HG03159 (cell line): ENCODE data around the gene BUD23.
A peak's percentile ranks its signal among the peaks of the same experiment; 100 is the strongest.
"Not testable (repeated sequence)": the region's sequence is repeated elsewhere in the genome, so short reads cannot be mapped to it uniquely, and the experiment has no call there.

Source experiments
- ATAC-seq: cut with Tn5 transposase; IDR thresholded peaks from one replicate; pipeline ENCODE4 v1.9.1; 2021; ENCODE audit warnings: mild to moderate bottlenecking, moderate library complexity; ENCODE audit not compliant: unreplicated experiment

The BUD23 gene

DNA sequence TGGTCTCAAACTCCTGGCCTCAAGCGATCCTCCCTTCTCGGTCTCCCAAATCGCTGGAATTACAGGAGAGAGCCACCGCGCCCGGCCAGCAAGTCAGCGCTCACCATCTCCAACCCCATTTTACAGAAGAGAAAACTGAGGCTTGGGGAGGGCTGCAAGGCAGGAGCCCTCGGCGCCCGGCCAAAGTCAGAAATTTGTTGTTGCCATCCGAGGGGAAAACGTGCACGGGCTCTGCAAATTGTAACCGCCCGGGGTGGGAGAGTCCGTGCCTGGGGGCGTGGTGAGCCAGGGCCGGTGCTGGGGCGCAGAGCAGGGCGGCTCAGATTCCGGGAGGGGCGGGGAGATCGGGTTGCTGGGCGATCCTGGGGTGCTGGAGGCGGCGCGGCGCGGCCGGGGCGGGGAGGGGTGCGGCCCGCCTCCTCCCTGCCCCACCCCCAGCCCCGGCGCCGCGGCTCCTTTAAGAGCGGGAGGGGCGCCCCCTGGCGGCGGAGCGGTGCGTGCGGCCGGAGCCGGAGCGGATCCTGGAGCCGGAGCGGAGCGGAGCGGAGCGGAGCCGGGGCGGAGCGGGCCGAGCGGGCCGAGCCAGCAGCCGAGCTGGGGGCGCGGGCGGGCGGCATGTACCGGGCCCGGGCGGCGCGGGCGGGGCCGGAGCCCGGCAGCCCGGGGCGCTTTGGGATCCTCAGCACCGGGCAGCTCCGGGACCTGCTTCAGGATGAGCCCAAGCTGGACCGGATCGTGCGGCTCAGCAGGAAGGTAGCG, 15.9 kb upstream of the BUD23 start, which contains the start of gene VPS37D:
VPS37D (plus strand) TSS at position 488 of the 759 bp plus-strand sequence; CDS start at position 616, 128 bp downstream.
- peak; percentile 76 for ATAC-seq

GRCh38 chr7:73668103-73668885, 15.1 kb upstream of the BUD23 start:
- ATAC-seq: peak; percentile 17

GRCh38 chr7:73668886-73669230, 14.5 kb upstream of the BUD23 start:
- no peak for ATAC-seq

DNA sequence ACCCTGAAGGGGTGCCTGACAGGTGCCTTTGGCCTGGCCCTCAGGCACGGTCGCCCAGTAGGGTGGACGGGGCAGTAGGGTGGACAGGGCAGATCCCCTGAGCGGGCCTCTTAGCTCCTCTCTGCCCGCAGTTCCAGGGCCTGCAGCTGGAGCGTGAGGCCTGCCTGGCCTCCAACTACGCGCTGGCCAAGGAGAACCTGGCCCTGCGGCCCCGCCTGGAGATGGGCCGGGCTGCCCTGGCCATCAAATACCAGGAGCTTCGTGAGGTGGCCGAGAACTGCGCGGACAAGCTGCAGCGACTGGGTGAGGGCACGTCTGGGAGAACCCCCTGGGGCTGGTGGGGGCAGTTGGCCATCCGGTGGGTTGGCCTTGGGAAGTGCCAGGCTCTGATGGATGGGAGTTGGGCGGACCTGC, 14.1 kb upstream of the BUD23 start:
- ATAC-seq: no peak

- no peak for ATAC-seq
These were observed 13.5 kb upstream of the BUD23 start for GRCh38 chr7:73669858-73670385.

GRCh38 chr7:73671322-73671661, 12.1 kb upstream of the BUD23 start:
- no peak for ATAC-seq

- ATAC-seq: no peak
These were observed 11.4 kb upstream of the BUD23 start for GRCh38 chr7:73671857-73672445.

- ATAC-seq: no peak
These were observed 8.8 kb upstream of the BUD23 start for GRCh38 chr7:73674468-73675124.

DNA sequence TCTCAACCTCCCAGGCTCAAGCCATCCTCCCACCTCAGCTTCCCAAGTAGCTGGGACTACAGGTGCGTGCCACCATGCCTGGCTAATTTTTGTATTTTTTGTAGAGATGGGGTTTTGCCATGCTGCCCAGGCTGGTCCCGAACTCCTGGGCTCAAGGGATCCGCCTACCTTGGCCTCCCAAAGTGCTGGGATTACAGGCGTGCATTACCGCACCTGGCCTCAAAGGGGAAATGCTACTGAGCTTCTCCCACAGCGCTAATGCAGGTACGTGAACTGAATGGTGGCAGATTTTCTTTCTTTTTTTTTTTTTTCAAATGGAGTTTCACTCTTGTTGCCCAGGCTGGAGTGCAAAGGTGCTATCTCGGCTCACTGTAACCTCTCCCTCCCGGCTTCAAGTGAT, 7.3 kb upstream of the BUD23 start:
- ATAC-seq: not testable (repeated sequence)

DNA sequence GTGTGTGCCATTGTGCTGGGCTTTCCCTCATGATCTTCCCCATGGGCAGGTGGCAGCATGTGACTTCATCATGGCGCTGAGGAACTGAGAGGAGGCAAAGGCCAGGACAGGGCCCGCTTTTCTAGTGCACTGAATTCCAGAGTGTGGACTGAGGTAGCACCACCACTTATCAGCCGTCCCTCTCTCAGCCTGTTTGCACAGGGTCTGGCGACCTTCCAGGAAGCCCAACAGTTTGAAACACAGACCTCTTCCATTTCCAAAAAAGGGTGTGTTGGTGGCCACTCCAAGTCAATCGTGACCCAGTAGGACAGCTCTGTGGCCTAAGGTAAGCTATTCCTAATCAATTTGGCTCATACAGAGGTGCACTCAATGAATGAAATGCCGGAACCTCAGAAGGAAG, 4.5 kb upstream of the BUD23 start:
- no peak for ATAC-seq

- no peak for ATAC-seq
These were observed 3.7 kb upstream of the BUD23 start for GRCh38 chr7:73679709-73680108.

GRCh38 chr7:73680501-73680900, 2.9 kb upstream of the BUD23 start:
- no peak for ATAC-seq

- no peak for ATAC-seq
These were observed 2.4 kb upstream of the BUD23 start for GRCh38 chr7:73681031-73681430.

GRCh38 chr7:73682745-73683055, 697 bp upstream of the BUD23 start:
- ATAC-seq: peak; percentile 14

GRCh38 chr7:73683788-73684693, 644 bp downstream of the BUD23 start:
- peak; percentile 21 for ATAC-seq

GRCh38 chr7:73685311-73685710, 1.9 kb downstream of the BUD23 start:
- ATAC-seq: no peak

DNA sequence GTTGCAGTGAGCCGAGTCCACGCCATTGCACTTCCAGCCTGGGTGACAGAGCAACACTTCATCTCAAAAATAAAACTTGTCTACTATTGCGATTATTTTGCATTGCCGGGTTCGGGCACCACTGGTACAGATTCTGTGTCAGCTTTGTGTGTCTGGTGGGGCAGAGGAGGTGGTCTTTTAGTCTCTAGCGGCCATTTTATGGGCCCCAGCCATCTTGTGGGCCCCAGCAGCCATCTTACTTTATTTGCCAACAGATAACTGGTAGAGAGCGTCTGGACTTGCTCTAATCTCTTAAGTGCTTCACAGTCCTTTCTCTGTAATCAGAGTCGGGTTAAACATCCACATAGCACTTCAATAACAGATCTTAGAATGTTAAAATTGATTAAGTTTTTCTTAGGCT, 4.9 kb downstream of the BUD23 start:
- no peak for ATAC-seq

DNA sequence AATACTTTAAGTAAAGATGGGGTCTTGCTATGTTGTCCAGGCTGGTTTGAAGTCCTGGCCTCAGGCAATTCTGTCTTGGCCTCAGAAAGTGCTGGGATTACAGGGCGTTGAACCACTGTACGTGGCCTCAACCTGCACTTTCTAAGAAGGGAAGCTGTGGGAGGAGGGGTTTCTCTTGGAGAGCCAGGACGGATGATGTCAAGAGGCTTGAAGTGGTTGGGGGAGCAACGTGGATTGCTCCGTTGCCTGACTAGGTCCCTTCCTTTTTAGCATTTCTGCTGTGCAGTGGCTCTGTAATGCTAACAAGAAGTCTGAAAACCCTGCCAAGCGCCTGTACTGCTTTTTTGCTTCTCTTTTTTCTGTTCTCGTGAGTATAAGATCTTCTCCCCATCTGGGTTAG, 7.2 kb downstream of the BUD23 start:
- no peak for ATAC-seq

- no peak for ATAC-seq
These were observed 13.0 kb downstream of the BUD23 start for GRCh38 chr7:73696372-73696771.

DNA sequence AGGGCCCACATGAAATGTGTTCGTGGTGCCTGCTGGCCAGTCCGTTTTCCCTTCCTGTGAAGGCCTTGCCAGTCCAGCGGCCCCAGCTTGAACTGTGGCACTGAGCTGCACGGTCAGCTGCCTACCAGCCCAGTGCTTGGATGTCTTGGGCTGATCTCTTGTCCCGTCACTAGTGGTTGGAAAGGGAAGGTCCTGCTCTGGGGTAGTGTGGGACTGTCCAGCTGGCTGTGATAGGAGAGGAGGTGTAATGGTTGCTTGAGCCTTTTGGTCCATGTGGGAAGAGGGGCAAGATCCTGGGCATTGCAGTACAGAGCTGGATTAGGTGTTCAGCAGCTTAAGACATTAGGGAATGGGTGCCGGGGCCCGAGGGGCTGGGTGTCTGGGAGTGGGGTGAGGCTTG, 15.0 kb downstream of the BUD23 start:
- ATAC-seq: no peak
